Endodermal cell (in vitro differentiated cells): ENCODE data around the gene IL18R1. TPM values are rescaled to one million over a fixed set of nuclear protein-coding genes. Genes with fewer than 3 reads are reported as not detected.
A peak's percentile ranks its signal among the peaks of the same experiment; 100 is the strongest.

Experiments
- DNase-seq: peaks from one replicate; pipeline ENCODE4 v3.0.0-alpha.2; 2017
- H3K27ac ChIP-seq: 2 replicates; pipeline ENCODE4 v1.5.1; 2013; ENCODE audit warnings: mild to moderate bottlenecking, low read depth, low read length, moderate library complexity
- H3K27me3 ChIP-seq: 2 replicates; pipeline ENCODE4 v1.6.1; 2013; ENCODE audit warnings: mild to moderate bottlenecking, low read length, moderate library complexity; ENCODE audit not compliant: insufficient read depth, control insufficient read depth, poor library complexity, severe bottlenecking
- H3K36me3 ChIP-seq: 2 replicates; pipeline ENCODE4 v1.7.0; 2013; ENCODE audit warnings: mild to moderate bottlenecking, low read length, moderate library complexity; ENCODE audit not compliant: control insufficient read depth, insufficient read depth
- H3K4me1 ChIP-seq: one replicate; pipeline ENCODE4 v1.7.0; 2013; ENCODE audit warnings: low read length; ENCODE audit not compliant: control insufficient read depth, insufficient read depth
- H3K4me3 ChIP-seq: 2 replicates; pipeline ENCODE4 v1.5.1; 2013; ENCODE audit warnings: mild to moderate bottlenecking, low read length, moderate library complexity
- H3K9ac ChIP-seq: 2 replicates; pipeline ENCODE4 v1.6.1; 2013; ENCODE audit warnings: mild to moderate bottlenecking, low read length, moderate library complexity; ENCODE audit not compliant: poor library complexity, severe bottlenecking; ENCODE audit errors: extremely low read depth
- H3K9me3 ChIP-seq: 2 replicates; pipeline ENCODE4 v1.6.1; 2013; ENCODE audit warnings: mild to moderate bottlenecking, low read length, moderate library complexity; ENCODE audit not compliant: control insufficient read depth
- H3K27ac Mint-ChIP-seq: 2 replicates; pipeline ENCODE4 v1.8.0; 2020; ENCODE audit warnings: mixed read lengths
- H3K27me3 Mint-ChIP-seq: 2 replicates; pipeline ENCODE4 v1.8.0; 2021; ENCODE audit warnings: mild to moderate bottlenecking, mixed read lengths; ENCODE audit not compliant: insufficient read depth
- H3K36me3 Mint-ChIP-seq: 2 replicates; pipeline ENCODE4 v1.8.0; 2020; ENCODE audit warnings: low read depth, mixed read lengths
- H3K4me1 Mint-ChIP-seq: 2 replicates; pipeline ENCODE4 v1.8.0; 2020; ENCODE audit warnings: mixed read lengths
- H3K4me3 Mint-ChIP-seq: 2 replicates; pipeline ENCODE4 v1.8.0; 2020; ENCODE audit warnings: mild to moderate bottlenecking, moderate library complexity, mixed read lengths
- H3K9me3 Mint-ChIP-seq: 2 replicates; pipeline ENCODE4 v1.8.0; 2020; ENCODE audit warnings: mild to moderate bottlenecking, mixed read lengths
- CTCF ChIP-seq: fragments of 200-600 bp; sonication (generic); conservative IDR thresholded peaks from 2 replicates; pipeline ENCODE4 v1.5.0; 2021; ENCODE audit warnings: antibody characterized with exemption, mild to moderate bottlenecking
- WGBS, 2 experiments: methylation state at CpG; one replicate each; pipeline versions ENCODE4 v1.1.5 to v1.1.7; 2013; ENCODE audit warnings: missing lambda C conversion rate in 2 of 2, mixed read lengths in 1 of 2; ENCODE audit not compliant: insufficient coverage in 1 of 2, insufficient read length in 1 of 2; 5-methylcytosine and 5-hydroxymethylcytosine counted together
- total RNA-seq, 2 donors: library from RNA; stranded (reverse); fragmentation: NEBNext Ultra II Directional in 1 of 2; extraction: Animal tissue kit (Norgen Biotek cat#: 25700) in 1 of 2; gene quantifications; 2 replicates in 1 of 2; 3 replicates in 1 of 2; pipeline ENCODE4 v1.2.1, GENCODE V29; 2021

IL18R1 gene
- total RNA-seq, 2 donors from 2014 or later: 2.2 to 2.4 TPM

- Histone ChIP-seq H3K4me1 (no peaks in the 10 kb centered on the region), H3K36me3 (peaks cover 21% of the 10 kb centered on the region), H3K9me3 (peaks cover 17% of the 10 kb centered on the region), H3K4me3 (no peak overlapping the region), H3K27me3 (no peaks in the 10 kb centered on the region), H3K27ac (no peak overlapping the region), H3K9ac (no peak overlapping the region)
- peaks cover 6% of the 10 kb centered on the region for H3K9me3 Mint-ChIP-seq
- no peak for DNase-seq
- no peak for TF ChIP-seq CTCF
- 92 to 100% methylated on average over 1 to 2 of the region's 3 CpGs for WGBS, 2 experiments
- peaks cover 15% of the 10 kb centered on the region for H3K36me3 Mint-ChIP-seq
- H3K4me1 Mint-ChIP-seq: peaks cover 9% of the 10 kb centered on the region
- H3K27me3 Mint-ChIP-seq: peaks cover 4% of the 10 kb centered on the region
- no peak overlapping the region for H3K27ac Mint-ChIP-seq
- H3K4me3 Mint-ChIP-seq: no peak overlapping the region
These were observed 3.9 kb downstream of the IL18R1 start for GRCh38 chr2:102359527-102359926.

GRCh38 chr2:102361632-102362241 lies 6.1 kb downstream of the IL18R1 start:
- Histone ChIP-seq H3K27me3 (no peaks in the 10 kb centered on the region), H3K4me1 (no peaks in the 10 kb centered on the region), H3K9ac (no peak overlapping the region), H3K9me3 (peaks cover 39% of the 10 kb centered on the region), H3K36me3 (peaks cover 41% of the 10 kb centered on the region), H3K27ac (no peak overlapping the region), H3K4me3 (no peak overlapping the region)
- Mint-ChIP-seq H3K36me3 (peaks cover 37% of the 10 kb centered on the region), H3K4me3 (no peak overlapping the region), H3K27ac (no peak overlapping the region), H3K9me3 (peaks cover 28% of the 10 kb centered on the region), H3K27me3 (no peaks in the 10 kb centered on the region), H3K4me1 (peaks cover 9% of the 10 kb centered on the region)
- DNase-seq: no peak
- 84 to 100% methylated on average over 1 to 4 of the region's 5 CpGs for WGBS, 2 experiments
- TF ChIP-seq CTCF: no peak

- no peak for TF ChIP-seq CTCF
- H3K4me1 Mint-ChIP-seq: peaks cover 9% of the 10 kb centered on the region
- H3K27ac Mint-ChIP-seq: no peak overlapping the region
- H3K4me3 Mint-ChIP-seq: no peak overlapping the region
- peaks cover 37% of the 10 kb centered on the region for H3K9me3 Mint-ChIP-seq
- Histone ChIP-seq H3K4me1 (no peaks in the 10 kb centered on the region), H3K9me3 (peaks cover 46% of the 10 kb centered on the region), H3K27me3 (no peaks in the 10 kb centered on the region), H3K27ac (no peak overlapping the region), H3K36me3 (peaks cover 45% of the 10 kb centered on the region), H3K4me3 (peak overlapping the region; percentile 50), H3K9ac (no peak overlapping the region)
- no peaks in the 10 kb centered on the region for H3K27me3 Mint-ChIP-seq
- WGBS, 2 experiments: 70 to 80% methylated on average over 1 of the region's 1 CpG
- H3K36me3 Mint-ChIP-seq: peaks cover 50% of the 10 kb centered on the region
- DNase-seq: no peak
These were observed 10.2 kb downstream of the IL18R1 start for GRCh38 chr2:102365763-102366162.
